DND-41 (cell line): ENCODE data around the gene FAM9C.

Experiments used
- ATAC-seq: fragments of 200-7000 bp; cut with Tn5 transposase; 3 replicates; pipeline ENCODE4 v1.9.1; 2021; ENCODE audit warnings: low read depth; ENCODE audit not compliant: insufficient read depth
- DNase-seq: peaks from one replicate; pipeline ENCODE4 v3.0.0-alpha.2; 2020
- H2AFZ ChIP-seq: 2 replicates; pipeline ENCODE4 v1.6.0; 2012; ENCODE audit warnings: low read depth, low read length
- H3K27ac ChIP-seq: 2 replicates; pipeline ENCODE4 v1.5.1; 2012; ENCODE audit warnings: low read length, inconsistent platforms
- H3K27me3 ChIP-seq: fragments of 200-600 bp; sonication (generic); 2 replicates; pipeline ENCODE4 v1.6.0; 2012; ENCODE audit warnings: low read length, mild to moderate bottlenecking, inconsistent platforms; ENCODE audit not compliant: insufficient read depth, poor library complexity
- H3K36me3 ChIP-seq: 2 replicates; pipeline ENCODE4 v1.5.1; 2012; ENCODE audit warnings: low read length, inconsistent platforms; ENCODE audit not compliant: insufficient read depth
- H3K4me1 ChIP-seq: 2 replicates; pipeline ENCODE4 v1.5.1; 2012; ENCODE audit warnings: mild to moderate bottlenecking, low read length; ENCODE audit not compliant: insufficient read depth
- H3K4me2 ChIP-seq: 2 replicates; pipeline ENCODE4 v1.6.0; 2012; ENCODE audit warnings: mild to moderate bottlenecking, moderate library complexity, low read length, inconsistent platforms; ENCODE audit not compliant: insufficient read depth
- H3K4me3 ChIP-seq, 2 experiments: fragments of 200-600 bp in 1 of 2; shearing (Covaris generic) in 1 of 2; 2 replicates each; pipeline ENCODE4 v1.5.1; 2012 to 2016; ENCODE audit warnings: inconsistent platforms in 2 of 2, low read length in 2 of 2, mild to moderate bottlenecking in 2 of 2, low read depth in 1 of 2, moderate library complexity in 1 of 2
- H3K79me2 ChIP-seq: 2 replicates; pipeline ENCODE4 v1.6.0; 2012; ENCODE audit warnings: low read length, inconsistent platforms; ENCODE audit not compliant: insufficient read depth
- H3K9ac ChIP-seq: 2 replicates; pipeline ENCODE4 v1.6.0; 2012; ENCODE audit warnings: low read depth, mild to moderate bottlenecking, inconsistent platforms, low read length, moderate library complexity
- H3K9me3 ChIP-seq: 2 replicates; pipeline ENCODE4 v1.5.1; 2012; ENCODE audit warnings: low read length, moderate library complexity, mild to moderate bottlenecking, inconsistent platforms; ENCODE audit not compliant: insufficient read depth, severe bottlenecking
- H4K20me1 ChIP-seq: 2 replicates; pipeline ENCODE4 v1.6.0; 2012; ENCODE audit warnings: low read length; ENCODE audit not compliant: insufficient read depth
- CTCF ChIP-seq: IDR thresholded peaks from 2 replicates; pipeline ENCODE4 v1.5.1; 2012; ENCODE audit warnings: borderline replicate concordance, low read length, moderate library complexity, mild to moderate bottlenecking; ENCODE audit not compliant: poor library complexity, severe bottlenecking; ENCODE audit errors: extremely low read depth
- EZH2 ChIP-seq: IDR thresholded peaks from 3 replicates; pipeline ENCODE4 v1.6.1; 2012; ENCODE audit warnings: borderline replicate concordance, low read depth, mild to moderate bottlenecking, moderate library complexity, low read length, inconsistent platforms; ENCODE audit not compliant: severe bottlenecking

Gene FAM9C

GRCh38 chrX:13010546-13010945 lies 33.9 kb downstream of the FAM9C start:
- DNase-seq (no peak), ATAC-seq (no peak)
- Histone ChIP-seq H3K9me3 (no peaks in the 10 kb centered on the region), H4K20me1 (no peaks in the 10 kb centered on the region), H2AFZ (no peak overlapping the region), H3K9ac (no peak overlapping the region), H3K27ac (no peak overlapping the region), H3K79me2 (no peaks in the 10 kb centered on the region), H3K4me3 (no peak overlapping the region), H3K36me3 (no peaks in the 10 kb centered on the region), H3K4me1 (peaks cover 39% of the 10 kb centered on the region), H3K4me2 (no peak overlapping the region), H3K27me3 (no peaks in the 10 kb centered on the region)
- TF ChIP-seq CTCF: no peak
- no peak for TF ChIP-seq EZH2

- no peak overlapping the region for H2AFZ ChIP-seq
- no peaks in the 10 kb centered on the region for H3K79me2 ChIP-seq
- H3K36me3 ChIP-seq: no peaks in the 10 kb centered on the region
- no peak overlapping the region for H3K4me2 ChIP-seq
- H3K9me3 ChIP-seq: no peaks in the 10 kb centered on the region
- no peak overlapping the region for H3K9ac ChIP-seq
- no peak for DNase-seq
- no peaks in the 10 kb centered on the region for H4K20me1 ChIP-seq
- peaks cover 46% of the 10 kb centered on the region for H3K4me1 ChIP-seq
- no peak overlapping the region for H3K4me3 ChIP-seq
- no peak for ATAC-seq
- H3K27ac ChIP-seq: no peak overlapping the region
- no peaks in the 10 kb centered on the region for H3K27me3 ChIP-seq
- TF ChIP-seq EZH2 (no peak), CTCF (no peak)
Measured at GRCh38 chrX:13009844-13010243, 34.6 kb downstream of the FAM9C start.

GRCh38 chrX:13009273-13009672 lies 35.1 kb downstream of the FAM9C start:
- ATAC-seq (no peak), DNase-seq (no peak)
- H3K9me3 ChIP-seq: no peaks in the 10 kb centered on the region
- TF ChIP-seq CTCF (no peak), EZH2 (no peak)
- peaks cover 43% of the 10 kb centered on the region for H3K4me1 ChIP-seq
- no peaks in the 10 kb centered on the region for H3K79me2 ChIP-seq
- H3K4me3 ChIP-seq: no peak overlapping the region
- H3K9ac ChIP-seq: no peak overlapping the region
- no peak overlapping the region; the same call in 1 of the 2 replicates for H2AFZ ChIP-seq
- no peaks in the 10 kb centered on the region for H3K27me3 ChIP-seq
- H3K27ac ChIP-seq: no peak overlapping the region
- H3K36me3 ChIP-seq: no peaks in the 10 kb centered on the region
- H4K20me1 ChIP-seq: no peaks in the 10 kb centered on the region
- H3K4me2 ChIP-seq: no peak overlapping the region

- Histone ChIP-seq H3K27ac (no peak overlapping the region; the same call in 1 of the 2 replicates), H3K27me3 (no peaks in the 10 kb centered on the region), H3K36me3 (no peaks in the 10 kb centered on the region), H3K79me2 (no peaks in the 10 kb centered on the region), H2AFZ (no peak overlapping the region; the same call in 1 of the 2 replicates), H3K9me3 (no peaks in the 10 kb centered on the region), H3K4me3 (no peak overlapping the region), H3K4me1 (peaks cover 39% of the 10 kb centered on the region), H3K4me2 (no peak overlapping the region), H4K20me1 (no peaks in the 10 kb centered on the region), H3K9ac (no peak overlapping the region)
- DNase-seq (no peak), ATAC-seq (no peak)
- TF ChIP-seq EZH2: no peak
- no peak for TF ChIP-seq CTCF
Measured at GRCh38 chrX:13008851-13009250, 35.6 kb downstream of the FAM9C start.
